Cardiac atrium fibroblast (primary cell): ENCODE results near the gene ASAP3. TPM values are rescaled to one million over a fixed set of nuclear protein-coding genes. Genes with fewer than 3 reads are reported as not detected.

Experiments
- total RNA-seq: library from RNA; depleted of rRNA; stranded (reverse); fragments of >200 nt; gene quantifications from 2 replicates; pipeline ENCODE4 v1.2.3, GENCODE V29; 2015

Gene ASAP3
- 37.7 and 41.9 TPM in 2 replicates for total RNA-seq

DNA sequence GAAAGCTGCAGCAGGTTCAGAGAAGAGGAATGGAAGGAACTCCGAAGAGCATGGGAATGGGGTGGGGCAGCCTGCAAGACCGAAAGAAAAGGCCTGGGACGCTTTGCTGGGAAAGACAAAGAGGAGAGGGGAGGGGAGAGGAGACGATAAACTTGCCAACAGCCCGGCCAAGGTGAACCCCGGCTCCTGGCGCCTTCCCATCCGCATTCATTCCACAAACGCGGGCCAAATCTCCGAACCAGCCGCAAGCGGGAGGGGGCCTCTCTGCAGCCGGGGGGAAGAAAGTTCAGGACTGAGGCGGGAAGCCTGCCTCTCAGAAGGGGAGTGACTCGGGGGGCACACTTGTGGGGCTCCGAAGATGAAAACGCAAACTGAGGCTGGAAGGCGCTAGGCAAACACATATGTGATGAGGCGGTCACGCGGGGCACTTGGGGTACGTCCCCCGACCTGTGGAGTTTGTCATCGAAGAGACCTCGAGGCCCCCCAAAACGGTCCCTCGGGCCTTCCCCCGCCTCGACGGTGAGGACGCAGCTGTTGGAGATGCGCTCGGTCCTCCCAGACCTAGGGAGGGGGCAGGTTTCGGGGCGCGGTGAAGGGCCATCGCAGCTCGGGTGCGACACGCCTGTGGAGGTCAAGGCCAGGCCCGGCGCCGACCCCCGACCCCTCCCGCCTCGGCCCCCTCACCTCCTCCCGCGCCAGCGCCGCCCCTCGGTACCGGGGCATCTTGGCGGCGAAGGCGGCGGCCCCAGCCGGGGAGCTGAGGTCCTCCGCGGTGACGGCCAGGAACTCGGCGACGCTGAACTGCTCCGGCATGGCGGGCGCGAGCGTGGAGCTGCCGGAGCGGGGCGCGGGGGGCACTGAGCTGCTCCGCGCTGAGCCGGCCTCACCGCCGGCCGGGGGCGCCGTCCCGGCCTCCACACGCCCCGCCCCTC is at the start of gene ASAP3:
Gene ASAP3 (minus strand): TSS at position 859 of the 932 bp plus-strand sequence. CDS start 46 bp downstream, at position 813.

GRCh38 chr1:23530747-23531561 is 47.0 kb upstream of the ASAP3 start, which contains the start of gene E2F2:
Gene E2F2, minus strand, starts transcription at chr1:23531233. Its CDS starts 440 bp downstream, at chr1:23530793.

GRCh38 chr1:23424293-23425192 is 59.4 kb downstream of the ASAP3 start, which contains the start of gene TCEA3:
Gene TCEA3, minus strand, starts transcription at chr1:23424748. Its CDS starts 115 bp downstream, at chr1:23424633.

Other genes starting within 250 kb of the ASAP3 start
- gene HNRNPR, start 139.9 kb downstream of the ASAP3 start, total RNA-seq = 66.1 and 67.1 TPM in 2 replicates
- 12.2 and 15.3 TPM in 2 replicates for gene ZNF436, start 114.3 kb downstream of the ASAP3 start, total RNA-seq
- 3.2 and 3.6 TPM in 2 replicates for gene TCEA3, start 59.4 kb downstream of the ASAP3 start, total RNA-seq
- under 0.01 and 0.81 TPM in 2 replicates for gene E2F2, start 47.1 kb upstream of the ASAP3 start, total RNA-seq
- gene ID3, start 75.3 kb upstream of the ASAP3 start, total RNA-seq = 655 and 658 TPM in 2 replicates
- 999 and 1,155 TPM in 2 replicates for gene RPL11, start 207.6 kb upstream of the ASAP3 start, total RNA-seq